ENCODE data around the gene RECK.

The RECK gene

GRCh38 chr9:36141288-36141687 lies 104.6 kb downstream of the RECK start:
- DNase-seq (ENCODE audit: low read depth) = peak; percentile 65
- peak; percentile 38 for TF ChIP-seq CTCF (IDR thresholded peaks at IDR 0.05; ENCODE audit: insufficient read depth, low read depth, low read length, missing control alignments)
- H3K4me3 ChIP-seq (ENCODE audit: low read length) = no peak overlapping the region

GRCh38 chr9:36141761-36142160 lies 105.0 kb downstream of the RECK start:
- no peak overlapping the region for H3K4me3 ChIP-seq (ENCODE audit: low read length)
- no peak for TF ChIP-seq CTCF (IDR thresholded peaks at IDR 0.05; ENCODE audit: insufficient read depth, low read depth, low read length, missing control alignments)
- DNase-seq (ENCODE audit: low read depth) = no peak

- TF ChIP-seq CTCF (IDR thresholded peaks at IDR 0.05; ENCODE audit: insufficient read depth, low read depth, low read length, missing control alignments) = no peak
- H3K4me3 ChIP-seq (ENCODE audit: low read length) = no peak overlapping the region
- DNase-seq (ENCODE audit: low read depth) = no peak
Measured at GRCh38 chr9:36142510-36143244, 106.0 kb downstream of the RECK start.

DNA sequence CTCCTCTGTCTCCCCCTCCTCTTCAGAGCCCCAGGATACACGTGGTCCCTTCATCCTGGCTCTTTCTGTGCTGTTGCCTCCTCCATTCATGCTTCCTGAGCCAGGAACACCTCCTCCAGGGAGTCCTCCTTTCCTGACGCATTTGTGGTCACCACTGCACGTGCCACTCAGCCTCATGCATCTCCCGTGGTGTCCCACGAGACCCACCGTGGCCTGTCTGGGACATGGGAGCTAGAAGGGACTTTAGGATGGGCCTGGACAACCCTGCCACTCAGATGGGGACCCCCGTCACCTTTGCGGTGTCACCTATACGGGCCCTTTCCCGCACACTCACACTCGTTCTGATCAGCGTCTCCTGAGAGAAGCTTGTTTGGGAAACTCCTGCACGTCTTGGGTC lies 106.5 kb downstream of the RECK start:
- TF ChIP-seq CTCF (IDR thresholded peaks at IDR 0.05; ENCODE audit: insufficient read depth, low read depth, low read length, missing control alignments) = no peak
- no peak for DNase-seq (ENCODE audit: low read depth)
- H3K4me3 ChIP-seq (ENCODE audit: low read length) = no peak overlapping the region

DNA sequence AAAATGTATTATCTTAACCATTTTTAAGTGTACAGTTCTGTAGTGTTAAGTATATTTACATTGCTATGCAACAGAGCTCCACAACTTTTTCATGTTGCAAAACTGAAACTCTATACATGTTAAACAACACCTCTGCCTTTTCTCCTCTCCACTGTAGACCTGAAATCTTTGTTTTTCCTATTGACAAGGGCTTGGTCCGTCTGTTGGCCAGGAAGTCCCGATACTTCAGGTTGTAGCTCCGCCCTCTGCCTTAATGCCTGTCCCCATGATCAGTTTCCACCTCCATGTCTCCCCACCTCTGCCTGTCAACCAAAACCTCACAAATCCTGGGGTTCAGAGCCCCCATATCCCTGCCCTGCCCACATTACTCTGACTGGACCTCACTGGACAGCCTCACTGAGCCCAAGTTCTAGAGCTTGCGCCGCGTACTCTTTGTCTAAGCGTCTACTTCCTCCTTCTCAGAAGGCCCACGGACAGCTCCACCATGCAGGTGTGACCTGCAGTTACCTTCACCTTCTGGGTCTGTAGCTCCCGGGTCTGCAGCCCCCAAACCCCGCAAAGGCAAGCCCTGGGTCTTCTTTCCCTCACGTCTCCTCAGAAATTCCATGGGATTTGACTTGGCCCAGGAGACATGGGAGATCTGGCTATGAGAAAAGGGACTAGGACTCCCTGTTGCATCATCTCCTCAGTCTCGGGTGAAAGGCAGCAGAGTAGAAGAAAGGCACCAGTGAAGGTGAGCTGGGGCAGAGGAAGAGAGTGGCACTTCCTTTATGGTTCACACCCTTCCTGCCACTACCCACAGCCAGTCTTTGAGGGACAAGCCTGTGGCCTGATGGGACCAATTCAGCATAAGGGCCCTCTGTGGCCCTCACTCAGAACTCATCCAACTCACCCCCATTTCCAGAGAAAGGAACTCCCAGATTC lies 107.9 kb downstream of the RECK start:
- no peak for TF ChIP-seq CTCF (IDR thresholded peaks at IDR 0.05; ENCODE audit: insufficient read depth, low read depth, low read length, missing control alignments)
- no peak overlapping the region for H3K4me3 ChIP-seq (ENCODE audit: low read length)
- no peak for DNase-seq (ENCODE audit: low read depth)

DNA sequence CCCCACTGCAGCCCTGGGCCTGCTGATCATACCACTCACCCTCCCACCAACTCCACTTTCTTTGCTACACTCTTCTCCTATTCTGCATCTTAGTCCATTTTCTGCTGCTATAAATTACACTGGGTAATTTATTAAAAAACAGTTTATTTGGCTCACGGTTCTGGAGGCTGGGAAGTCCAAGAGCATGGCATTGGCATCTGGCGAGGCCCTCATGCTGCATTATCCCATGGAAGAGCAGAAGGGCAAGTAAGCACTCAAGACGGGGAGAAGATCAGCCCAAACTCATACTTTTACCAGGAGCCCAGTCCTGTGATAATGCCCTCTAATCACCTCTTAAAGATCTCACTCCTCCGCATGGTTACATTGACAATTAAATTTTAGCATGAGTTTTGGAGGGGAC lies 109.3 kb downstream of the RECK start:
- no peak overlapping the region for H3K4me3 ChIP-seq (ENCODE audit: low read length)
- DNase-seq (ENCODE audit: low read depth) = no peak
- TF ChIP-seq CTCF (IDR thresholded peaks at IDR 0.05; ENCODE audit: insufficient read depth, low read depth, low read length, missing control alignments) = no peak

Measured in epithelial cell of esophagus (primary cell).